HG02870 (cell line): ENCODE results near the gene EVC2.

ENCODE experiments used
- ATAC-seq: cut with Tn5 transposase; IDR thresholded peaks from one replicate; pipeline ENCODE4 v1.9.1; 2021; ENCODE audit warnings: mild to moderate bottlenecking, moderate library complexity; ENCODE audit not compliant: unreplicated experiment

EVC2 gene

DNA sequence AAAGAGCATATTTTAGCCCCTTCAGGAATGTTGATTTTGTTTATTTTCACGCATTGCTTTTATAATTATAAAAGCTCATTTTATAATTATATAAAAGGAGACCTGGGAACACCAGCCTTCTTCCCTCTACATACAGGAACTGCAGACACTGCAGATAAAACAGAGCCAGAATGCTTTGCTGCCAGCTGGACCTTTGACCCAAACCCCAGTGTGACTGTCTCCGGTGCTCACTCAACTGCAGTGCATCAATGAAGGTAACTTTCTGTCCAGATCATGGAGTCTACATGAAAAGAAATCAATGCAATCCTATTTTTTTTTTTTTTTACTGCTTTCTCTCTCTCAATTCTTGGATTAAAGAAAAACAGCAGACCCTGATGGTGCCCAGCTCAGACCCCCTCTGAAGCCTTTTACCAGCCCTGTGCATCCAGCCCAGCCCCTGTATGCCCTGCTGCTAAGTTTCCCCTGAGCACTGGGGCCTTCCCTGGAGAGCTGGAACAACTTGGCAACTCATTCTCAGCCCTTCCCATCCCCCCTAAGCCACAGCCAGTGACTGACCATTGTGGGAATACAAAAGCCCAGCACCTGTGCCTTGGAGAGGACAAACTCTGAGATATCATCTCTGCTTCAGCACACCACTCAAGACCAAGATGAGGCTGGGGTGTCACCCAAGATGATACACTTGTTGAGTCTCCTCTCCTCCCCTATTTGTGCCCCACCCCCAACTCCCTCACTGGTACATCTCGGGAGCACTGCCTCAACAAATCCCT is 182.1 kb downstream of the EVC2 start:
- ATAC-seq = no peak

DNA sequence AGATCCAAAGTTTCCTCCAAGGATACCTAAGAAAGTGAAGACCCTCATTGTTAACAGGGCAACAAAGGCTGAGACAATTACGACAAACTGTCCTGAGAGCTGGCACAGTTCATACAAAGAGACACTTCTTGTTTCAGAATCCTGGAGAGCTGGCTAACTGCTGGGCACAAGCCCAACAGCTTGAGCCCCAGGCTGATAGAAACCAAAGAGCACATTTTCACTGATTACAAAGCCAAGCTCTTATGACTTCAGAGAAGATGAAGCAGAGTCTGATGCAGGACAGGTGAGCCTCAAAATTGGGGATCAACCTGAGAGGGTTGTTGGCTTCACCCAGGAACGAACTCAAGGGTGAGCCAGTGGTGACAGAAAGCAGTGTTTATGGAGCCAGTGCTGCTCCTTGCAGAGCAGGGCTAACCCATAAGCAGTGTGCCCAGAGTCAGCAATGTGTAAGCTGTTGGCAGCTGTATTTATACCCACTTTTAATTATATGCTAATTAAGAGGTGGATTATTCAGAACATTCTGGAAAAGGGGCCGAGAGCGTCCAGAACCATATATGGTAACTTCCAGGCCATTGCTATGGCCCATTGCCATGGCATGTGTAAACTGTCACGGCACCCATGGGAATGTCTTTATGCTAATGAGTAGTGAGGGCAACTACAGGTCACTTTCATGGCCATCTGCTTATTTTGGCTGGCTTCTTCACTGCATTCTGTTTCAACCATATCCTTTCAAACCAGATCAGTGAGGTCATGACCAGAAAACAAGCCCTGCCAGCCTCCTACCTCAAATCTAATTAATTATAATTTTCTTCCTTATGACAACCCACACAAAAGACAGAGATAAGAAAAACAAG is 183.7 kb downstream of the EVC2 start:
- ATAC-seq = no peak

- ATAC-seq = no peak
Measured at GRCh38 chr4:5517372-5517771, 191.0 kb downstream of the EVC2 start.

DNA sequence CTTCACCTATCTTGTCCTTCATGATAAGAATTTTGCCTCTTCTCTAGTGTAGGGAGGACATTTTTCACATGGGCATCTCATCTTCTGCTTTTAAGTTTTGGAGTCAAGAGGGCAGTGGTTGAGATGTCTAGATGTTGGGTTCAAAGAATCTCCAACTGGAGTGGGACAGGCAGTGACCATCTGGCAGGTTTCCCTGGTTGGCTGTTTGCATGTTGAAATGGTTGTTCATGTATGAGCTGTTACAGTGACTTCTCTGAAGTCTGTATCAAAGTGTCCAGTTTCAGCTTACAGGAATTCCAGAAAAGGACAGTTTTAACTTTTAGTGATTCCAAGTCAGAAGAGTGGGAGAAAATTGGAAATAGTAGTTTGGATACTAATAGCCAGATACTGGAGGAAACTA is 192.7 kb downstream of the EVC2 start:
- ATAC-seq = no peak
